Activated T-helper 2 cell treated with anti-CD3 and anti-CD28 coated beads, Interferon-gamma antibody, Interleukin-2, Interleukin-4, amounts not matched to agents 10 μg/mL and 5 μg/mL and 100 μg/mL, durations not matched to agents 14 hours and 24 hours and 36 hours (primary cell): ENCODE measurements around the gene MINDY2. TPM values are rescaled to one million over a fixed set of nuclear protein-coding genes. Genes with fewer than 3 reads are reported as not detected.
A peak's percentile ranks its signal among the peaks of the same experiment; 100 is the strongest.
"Not testable (repeated sequence)": the region's sequence is repeated elsewhere in the genome, so short reads cannot be mapped to it uniquely, and the experiment has no call there.

Experiments
- DNase-seq: peaks from one replicate; pipeline ENCODE4 v3.0.0; 2021; ENCODE audit warnings: low spot score
- H3K27ac Mint-ChIP-seq: one replicate; pipeline ENCODE4 v1.8.0; 2021; ENCODE audit warnings: mixed read lengths
- H3K27me3 Mint-ChIP-seq: one replicate; pipeline ENCODE4 v1.8.0; 2021; ENCODE audit warnings: low read depth, mixed read lengths
- H3K36me3 Mint-ChIP-seq: one replicate; pipeline ENCODE4 v1.8.0; 2021; ENCODE audit warnings: low read depth, mixed read lengths
- H3K4me1 Mint-ChIP-seq: one replicate; pipeline ENCODE4 v1.8.0; 2021; ENCODE audit warnings: low read depth, mixed read lengths
- H3K4me3 Mint-ChIP-seq: one replicate; pipeline ENCODE4 v1.8.0; 2021; ENCODE audit warnings: low read depth, mild to moderate bottlenecking, moderate library complexity, mixed read lengths
- H3K9me3 Mint-ChIP-seq: one replicate; pipeline ENCODE4 v1.8.0; 2021; ENCODE audit warnings: mixed read lengths
- intact Hi-C: fragments of 100-400 bp; cut with micrococcal nuclease; formaldehyde crosslinking; loops from one replicate; pipeline ENCODE4 v1.15.1; 2023
- total RNA-seq: library from RNA; stranded (reverse); gene quantifications from 2 replicates; pipeline ENCODE4 v1.2.3, GENCODE V29; 2022

The MINDY2 gene
- total RNA-seq, 1 donor from 2014 or later: 11.6 TPM

DNA sequence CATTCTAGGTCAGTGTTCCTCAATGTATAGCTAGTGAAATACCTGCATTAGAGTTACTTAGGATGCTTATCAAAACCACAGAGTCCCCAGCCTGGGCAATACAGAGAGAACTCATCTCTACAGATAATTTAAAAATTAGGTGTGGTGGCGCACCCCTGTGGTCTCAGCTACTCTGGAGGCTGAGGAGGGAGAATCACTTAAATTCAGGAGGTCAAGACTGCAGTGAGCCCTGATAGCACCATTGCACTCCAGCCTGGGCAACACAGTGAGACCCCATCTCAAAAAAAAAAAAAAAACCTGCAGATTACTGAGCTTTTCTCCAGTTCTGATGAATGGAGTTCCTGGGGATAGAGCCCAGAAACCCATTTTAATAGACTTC lies 10.1 kb upstream of the MINDY2 start:
- H3K9me3 Mint-ChIP-seq: peaks cover 19% of the 10 kb centered on the region
- H3K27ac Mint-ChIP-seq: no peak overlapping the region
- intact Hi-C loops: no loop called here
- peaks cover 3% of the 10 kb centered on the region for H3K36me3 Mint-ChIP-seq
- DNase-seq: no peak
- H3K4me1 Mint-ChIP-seq: peaks cover 22% of the 10 kb centered on the region
- H3K27me3 Mint-ChIP-seq: no peaks in the 10 kb centered on the region
- no peak overlapping the region for H3K4me3 Mint-ChIP-seq

DNA sequence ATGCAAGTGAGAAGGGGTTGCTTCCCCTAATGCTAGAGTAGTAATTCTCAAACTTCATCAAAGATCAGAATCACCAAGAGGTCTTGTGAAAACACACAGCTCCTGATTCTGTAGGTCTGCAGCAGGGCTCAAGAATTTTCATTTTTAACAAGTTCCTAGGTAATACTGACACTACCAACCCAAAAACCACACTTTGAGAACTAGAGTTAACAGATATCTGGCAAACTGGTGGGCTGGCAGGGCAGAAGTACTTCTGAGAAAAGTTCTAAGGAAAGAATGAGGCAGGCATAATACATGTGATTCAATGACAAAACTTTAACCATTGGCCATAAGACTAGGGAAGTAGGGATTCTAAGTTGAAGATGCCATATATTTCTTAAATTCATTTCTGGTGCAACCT lies 8.8 kb upstream of the MINDY2 start:
- Mint-ChIP-seq H3K36me3 (peaks cover 3% of the 10 kb centered on the region), H3K9me3 (peaks cover 19% of the 10 kb centered on the region), H3K4me1 (peaks cover 22% of the 10 kb centered on the region), H3K4me3 (no peak overlapping the region), H3K27ac (no peak overlapping the region), H3K27me3 (no peaks in the 10 kb centered on the region)
- DNase-seq: no peak
- intact Hi-C loops: no loop called here

DNA sequence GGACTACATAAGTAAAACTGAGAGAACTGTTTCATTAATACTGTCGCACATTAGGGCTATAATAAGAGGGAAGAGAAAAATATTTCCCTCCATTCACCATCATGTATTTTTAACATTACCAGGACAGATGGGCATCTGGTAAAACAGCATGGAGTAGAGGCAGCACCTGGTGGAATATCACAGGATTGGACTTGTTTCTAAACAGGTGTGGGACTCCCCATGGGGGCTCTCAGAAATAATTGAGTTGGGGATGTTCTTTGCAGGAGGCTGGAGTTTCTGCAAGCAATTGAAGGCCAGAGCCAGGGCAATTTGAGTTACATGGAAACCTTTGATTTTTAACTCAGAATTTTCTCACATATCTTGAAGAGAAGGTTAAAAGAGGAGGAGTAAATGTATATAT lies 8.4 kb upstream of the MINDY2 start:
- Mint-ChIP-seq H3K27ac (no peak overlapping the region), H3K9me3 (peaks cover 19% of the 10 kb centered on the region), H3K27me3 (no peaks in the 10 kb centered on the region), H3K4me1 (peaks cover 22% of the 10 kb centered on the region), H3K36me3 (peaks cover 3% of the 10 kb centered on the region), H3K4me3 (no peak overlapping the region)
- intact Hi-C loops: no loop called here
- no peak for DNase-seq

GRCh38 chr15:58764468-58764867 lies 6.6 kb upstream of the MINDY2 start:
- no peaks in the 10 kb centered on the region for H3K27me3 Mint-ChIP-seq
- DNase-seq: no peak
- no peak overlapping the region for H3K4me3 Mint-ChIP-seq
- H3K36me3 Mint-ChIP-seq: peaks cover 3% of the 10 kb centered on the region
- peaks cover 19% of the 10 kb centered on the region for H3K9me3 Mint-ChIP-seq
- intact Hi-C loops: no loop called here
- H3K4me1 Mint-ChIP-seq: peaks cover 23% of the 10 kb centered on the region
- no peak overlapping the region for H3K27ac Mint-ChIP-seq

- H3K27ac Mint-ChIP-seq: no peak overlapping the region
Measured at GRCh38 chr15:58766290-58766689, 4.8 kb upstream of the MINDY2 start.

GRCh38 chr15:58768601-58769004 lies 2.5 kb upstream of the MINDY2 start:
- H3K36me3 Mint-ChIP-seq, H3K4me3 Mint-ChIP-seq, H3K27me3 Mint-ChIP-seq, intact Hi-C loops, DNase-seq, H3K27ac Mint-ChIP-seq: not testable (repeated sequence)
- H3K4me1 Mint-ChIP-seq: peaks cover 20% of the 10 kb centered on the region
- peaks cover 14% of the 10 kb centered on the region for H3K9me3 Mint-ChIP-seq

More at GRCh38 chr15:58766290-58766689, 4.8 kb upstream of the MINDY2 start:
- H3K4me3 Mint-ChIP-seq: no peak overlapping the region
- H3K36me3 Mint-ChIP-seq: peaks cover 3% of the 10 kb centered on the region
- H3K4me1 Mint-ChIP-seq: peaks cover 23% of the 10 kb centered on the region
- intact Hi-C loops: no loop called here
- peaks cover 19% of the 10 kb centered on the region for H3K9me3 Mint-ChIP-seq
- no peaks in the 10 kb centered on the region for H3K27me3 Mint-ChIP-seq
- no peak for DNase-seq

DNA sequence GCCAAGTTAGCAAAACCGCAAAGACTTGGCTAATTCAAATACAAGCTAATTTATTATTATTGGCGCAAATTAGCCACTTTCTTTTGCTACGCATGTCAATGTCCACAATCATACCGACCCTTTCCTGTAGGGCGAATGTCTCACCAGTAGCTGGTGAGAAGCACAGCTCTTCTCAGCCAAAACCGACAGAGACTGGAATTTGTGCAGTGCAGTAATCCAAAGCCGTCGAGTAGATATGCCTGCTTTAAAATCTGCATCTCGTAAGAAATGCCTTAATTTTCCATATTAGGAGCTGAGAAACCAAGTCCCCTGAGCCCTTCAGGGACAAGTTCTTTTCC lies 614 bp upstream of the MINDY2 start:
- DNase-seq: no peak
- Mint-ChIP-seq H3K36me3 (no peaks in the 10 kb centered on the region), H3K4me3 (no peak overlapping the region), H3K4me1 (peaks cover 20% of the 10 kb centered on the region), H3K27ac (peak overlapping the region; percentile 83), H3K9me3 (peaks cover 3% of the 10 kb centered on the region), H3K27me3 (no peaks in the 10 kb centered on the region)
- intact Hi-C loops: loop anchor here (5.0 kb wide), 2 partner anchors 218 to 543 kb away; no protein-coding TSS in a partner anchor

- intact Hi-C loops: loop anchor here (1.0 to 5.0 kb wide), 4 partner anchors 21 to 544 kb away; partner anchors contain the start of gene SLTM
- H3K9me3 Mint-ChIP-seq: no peaks in the 10 kb centered on the region
- peak overlapping the region; percentile 76 for H3K27ac Mint-ChIP-seq
Measured at GRCh38 chr15:58771621-58772250, 634 bp downstream of the MINDY2 start.

GRCh38 chr15:58773024-58773423 lies 1.9 kb downstream of the MINDY2 start:
- Mint-ChIP-seq H3K4me1 (peaks cover 24% of the 10 kb centered on the region), H3K36me3 (peaks cover 3% of the 10 kb centered on the region), H3K4me3 (no peak overlapping the region), H3K27me3 (no peaks in the 10 kb centered on the region), H3K9me3 (no peaks in the 10 kb centered on the region), H3K27ac (no peak overlapping the region)
- intact Hi-C loops: loop anchor here (5.0 kb wide), 2 partner anchors 221 to 546 kb away; no protein-coding TSS in a partner anchor
- no peak for DNase-seq

More at GRCh38 chr15:58771621-58772250, 634 bp downstream of the MINDY2 start:
- Mint-ChIP-seq H3K27me3 (no peaks in the 10 kb centered on the region), H3K4me3 (no peak overlapping the region), H3K4me1 (peaks cover 20% of the 10 kb centered on the region), H3K36me3 (no peaks in the 10 kb centered on the region)
- DNase-seq: peak; percentile 19

GRCh38 chr15:58775402-58775801 lies 4.3 kb downstream of the MINDY2 start:
- Mint-ChIP-seq H3K36me3 (peaks cover 8% of the 10 kb centered on the region), H3K27me3 (no peaks in the 10 kb centered on the region), H3K4me3 (no peak overlapping the region), H3K27ac (no peak overlapping the region), H3K9me3 (no peaks in the 10 kb centered on the region), H3K4me1 (peaks cover 16% of the 10 kb centered on the region)
- DNase-seq: no peak
- intact Hi-C loops: no loop called here

DNA sequence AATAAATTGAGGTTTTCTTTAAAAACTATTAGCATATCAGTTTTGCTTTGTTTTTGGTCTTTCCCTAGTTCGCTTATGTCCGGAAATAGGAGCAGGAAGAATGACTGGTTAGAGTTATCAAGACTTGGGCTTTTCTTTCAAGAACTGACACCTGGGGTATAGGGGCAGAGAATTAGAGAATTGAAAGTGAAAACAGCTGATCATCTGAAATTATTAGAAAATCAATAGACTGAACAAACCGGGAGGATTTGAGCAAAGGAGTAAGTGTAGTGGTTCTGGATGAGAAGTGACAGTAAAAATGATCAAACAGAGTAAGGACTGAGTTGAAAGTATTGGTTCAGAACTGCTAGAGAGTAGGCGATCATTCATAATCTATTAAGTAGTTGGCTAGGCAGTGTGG lies 6.0 kb downstream of the MINDY2 start:
- no peaks in the 10 kb centered on the region for H3K27me3 Mint-ChIP-seq
- H3K27ac Mint-ChIP-seq: no peak overlapping the region
- DNase-seq: no peak
- H3K9me3 Mint-ChIP-seq: no peaks in the 10 kb centered on the region
- H3K4me3 Mint-ChIP-seq: no peak overlapping the region
- H3K36me3 Mint-ChIP-seq: peaks cover 8% of the 10 kb centered on the region
- H3K4me1 Mint-ChIP-seq: peaks cover 11% of the 10 kb centered on the region
- intact Hi-C loops: no loop called here

DNA sequence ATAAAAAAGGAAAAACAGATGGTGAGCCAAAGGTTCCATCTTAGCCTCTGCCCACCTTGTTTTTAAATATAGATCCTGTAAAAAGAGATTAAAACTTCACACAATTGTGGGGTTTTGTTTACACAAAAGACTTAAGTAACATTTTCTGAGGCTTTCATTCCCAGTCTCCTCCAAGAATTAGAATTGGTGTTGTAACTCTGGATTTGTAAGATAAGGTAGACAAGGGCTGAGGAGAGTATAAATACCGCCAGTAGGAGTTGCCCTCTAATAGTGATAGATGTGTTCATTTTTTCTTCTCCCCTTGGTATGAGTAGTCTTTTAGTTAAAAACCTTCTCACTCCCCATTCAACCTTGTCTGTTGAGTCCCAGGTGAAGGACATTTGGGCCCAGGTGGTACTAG lies 8.5 kb downstream of the MINDY2 start:
- H3K27ac Mint-ChIP-seq: no peak overlapping the region
- intact Hi-C loops: no loop called here
- H3K36me3 Mint-ChIP-seq: peaks cover 15% of the 10 kb centered on the region
- no peaks in the 10 kb centered on the region for H3K27me3 Mint-ChIP-seq
- H3K9me3 Mint-ChIP-seq: no peaks in the 10 kb centered on the region
- no peak overlapping the region for H3K4me3 Mint-ChIP-seq
- DNase-seq: no peak
- H3K4me1 Mint-ChIP-seq: peaks cover 8% of the 10 kb centered on the region

DNA sequence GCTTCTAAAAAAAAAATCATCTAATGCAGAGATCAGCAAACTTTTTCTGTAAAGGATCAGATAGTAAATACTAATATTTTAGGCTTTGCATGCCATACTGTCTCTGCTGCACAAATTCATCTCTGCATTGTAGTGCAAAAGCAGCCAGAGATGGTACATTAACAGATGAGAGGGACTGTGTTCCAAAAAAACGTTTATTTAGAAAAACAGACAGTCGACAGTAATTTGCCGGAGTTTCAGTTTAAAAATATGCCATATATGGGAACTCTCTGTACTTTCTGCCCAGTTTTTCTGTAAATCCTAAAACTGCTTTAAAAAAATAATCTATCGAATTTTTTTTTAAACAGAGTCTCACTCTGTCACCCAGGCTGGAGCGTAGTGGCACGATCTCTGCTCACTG lies 14.3 kb downstream of the MINDY2 start:
- no peak overlapping the region for H3K4me3 Mint-ChIP-seq
- intact Hi-C loops: no loop called here
- no peaks in the 10 kb centered on the region for H3K27me3 Mint-ChIP-seq
- peaks cover 13% of the 10 kb centered on the region for H3K36me3 Mint-ChIP-seq
- no peak overlapping the region for H3K27ac Mint-ChIP-seq
- peaks cover 2% of the 10 kb centered on the region for H3K4me1 Mint-ChIP-seq
- DNase-seq: no peak
- no peaks in the 10 kb centered on the region for H3K9me3 Mint-ChIP-seq
